HG03432 (cell line): ENCODE data around the gene IFI16.

Experiments used
- ATAC-seq: cut with Tn5 transposase; IDR thresholded peaks from one replicate; pipeline ENCODE4 v1.9.1; 2021; ENCODE audit warnings: mild to moderate bottlenecking, moderate library complexity; ENCODE audit not compliant: unreplicated experiment

IFI16 gene

GRCh38 chr1:159009704-159010361 is at the start of gene IFI16:
Gene IFI16, plus strand, starts transcription at chr1:159009907. Its CDS starts 4,774 bp downstream, at chr1:159014681.
- peak; percentile 66 for ATAC-seq

- ATAC-seq: no peak
These were observed 48.5 kb upstream of the IFI16 start for GRCh38 chr1:158961178-158961577.

- no peak for ATAC-seq
These were observed 46.7 kb upstream of the IFI16 start for GRCh38 chr1:158962983-158963382.

GRCh38 chr1:158969166-158969565 is 40.5 kb upstream of the IFI16 start:
- no peak for ATAC-seq

- no peak for ATAC-seq
These were observed 39.9 kb upstream of the IFI16 start for GRCh38 chr1:158969855-158970254.

- ATAC-seq: no peak
These were observed 36.9 kb upstream of the IFI16 start for GRCh38 chr1:158972841-158973240.

GRCh38 chr1:158976219-158976618 is 33.5 kb upstream of the IFI16 start:
- no peak for ATAC-seq

GRCh38 chr1:158978730-158979129 is 31.0 kb upstream of the IFI16 start:
- ATAC-seq: no peak

- no peak for ATAC-seq
These were observed 30.5 kb upstream of the IFI16 start for GRCh38 chr1:158979229-158979628.

- ATAC-seq: no peak
These were observed 26.5 kb upstream of the IFI16 start for GRCh38 chr1:158983235-158983634.

- ATAC-seq: no peak
These were observed 25.3 kb upstream of the IFI16 start for GRCh38 chr1:158984386-158984785.

- ATAC-seq: no peak
These were observed 20.3 kb upstream of the IFI16 start for GRCh38 chr1:158989424-158989823.

- ATAC-seq: no peak
These were observed 16.9 kb upstream of the IFI16 start for GRCh38 chr1:158992787-158993312.

GRCh38 chr1:158996998-158997397 is 12.7 kb upstream of the IFI16 start:
- no peak for ATAC-seq

- peak; percentile 43 for ATAC-seq
These were observed 11.5 kb upstream of the IFI16 start for GRCh38 chr1:158998037-158998780.

- peak; percentile 50 for ATAC-seq
These were observed 10.9 kb upstream of the IFI16 start for GRCh38 chr1:158998781-158999161.

GRCh38 chr1:158999316-159000069 is 10.2 kb upstream of the IFI16 start:
- no peak for ATAC-seq

- ATAC-seq: no peak
These were observed 9.7 kb upstream of the IFI16 start for GRCh38 chr1:159000070-159000409.

GRCh38 chr1:159000625-159001024 is 9.1 kb upstream of the IFI16 start:
- ATAC-seq: no peak

GRCh38 chr1:159005161-159005560 is 4.5 kb upstream of the IFI16 start:
- no peak for ATAC-seq

GRCh38 chr1:159005676-159006075 is 4.0 kb upstream of the IFI16 start:
- ATAC-seq: no peak
